ENCODE measurements around the gene ZCCHC24.

DNA sequence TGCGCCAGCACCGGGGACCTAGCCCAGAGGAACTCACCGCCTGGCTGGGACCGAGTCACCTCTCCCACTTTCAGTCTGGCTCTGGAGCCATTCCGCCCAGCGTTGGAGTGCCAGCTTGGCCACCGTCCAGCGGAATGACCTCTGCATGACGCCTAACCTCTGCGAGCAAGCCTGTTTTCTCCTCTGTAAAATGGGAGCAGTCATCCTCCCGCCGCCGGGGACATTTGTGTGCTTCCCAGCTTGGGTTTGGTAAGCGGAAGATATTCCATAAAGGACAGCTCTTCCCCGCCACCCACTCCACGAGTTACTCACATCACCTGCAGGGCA lies 1.3 kb upstream of the ZCCHC24 start:
- TF ChIP-seq POLR2A (IDR thresholded peaks at IDR 0.05) (no peak), CTCF (IDR thresholded peaks at IDR 0.05) (no peak), POLR2AphosphoS5 (IDR thresholded peaks at IDR 0.05; ENCODE audit: insufficient read depth in 1 of 2, low read depth in 1 of 2) (peak in 1 of 2 donors; percentile 51)
